ENCODE data around the gene PROZ.

Gene PROZ

DNA sequence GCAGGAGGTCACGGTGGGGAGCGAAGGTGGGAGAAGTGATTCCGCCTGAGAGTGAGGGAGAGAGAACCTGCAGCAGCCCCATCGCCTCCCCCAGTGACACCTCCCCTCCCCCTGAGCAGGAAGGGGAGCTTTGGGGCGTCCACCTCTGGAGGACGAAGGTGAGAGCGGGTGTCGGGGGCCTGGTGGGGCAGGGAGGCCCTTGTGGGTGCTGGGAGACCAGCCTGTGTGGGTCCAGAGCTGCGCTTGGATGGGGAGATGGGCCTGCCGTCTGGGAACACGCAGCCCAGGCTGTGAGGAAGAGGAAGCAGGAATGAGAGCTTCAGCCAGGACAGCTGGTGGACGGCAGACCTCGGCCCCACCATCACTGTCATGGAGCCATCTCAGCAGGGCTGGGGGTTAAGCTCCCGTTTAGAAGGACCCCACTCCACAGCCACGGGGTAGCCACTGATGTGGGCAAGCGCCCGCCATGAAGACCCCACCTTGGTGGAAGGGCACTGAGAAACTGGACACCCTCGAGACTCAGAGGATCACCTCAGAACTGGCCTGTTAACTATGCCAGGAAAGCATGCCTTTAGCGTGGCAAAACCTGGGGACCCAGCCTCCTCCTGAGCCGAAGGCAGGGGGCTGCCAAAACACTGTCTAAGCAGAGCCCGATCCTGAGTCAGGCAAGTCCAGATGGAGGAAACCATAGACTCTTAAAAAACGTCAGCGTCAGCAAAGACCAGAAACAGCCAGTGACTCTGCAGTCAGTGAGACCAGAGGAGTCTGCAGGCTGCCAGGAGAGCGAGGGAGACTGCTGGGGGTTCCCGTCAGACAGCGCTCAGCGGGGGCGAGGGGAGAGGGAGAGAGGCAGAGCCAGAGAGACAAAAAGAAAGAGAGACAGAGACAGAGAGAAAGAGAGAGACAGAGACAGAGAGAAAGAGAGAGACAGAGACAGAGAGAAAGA, 6.4 kb upstream of the PROZ start:
- in situ Hi-C loops (cut with MboI; ENCODE audit: low sequenced_read_pairs, unreplicated experiment), result no loop called here
- no peak for DNase-seq (ENCODE audit: low spot score)
- TF ChIP-seq, protein P1, sequence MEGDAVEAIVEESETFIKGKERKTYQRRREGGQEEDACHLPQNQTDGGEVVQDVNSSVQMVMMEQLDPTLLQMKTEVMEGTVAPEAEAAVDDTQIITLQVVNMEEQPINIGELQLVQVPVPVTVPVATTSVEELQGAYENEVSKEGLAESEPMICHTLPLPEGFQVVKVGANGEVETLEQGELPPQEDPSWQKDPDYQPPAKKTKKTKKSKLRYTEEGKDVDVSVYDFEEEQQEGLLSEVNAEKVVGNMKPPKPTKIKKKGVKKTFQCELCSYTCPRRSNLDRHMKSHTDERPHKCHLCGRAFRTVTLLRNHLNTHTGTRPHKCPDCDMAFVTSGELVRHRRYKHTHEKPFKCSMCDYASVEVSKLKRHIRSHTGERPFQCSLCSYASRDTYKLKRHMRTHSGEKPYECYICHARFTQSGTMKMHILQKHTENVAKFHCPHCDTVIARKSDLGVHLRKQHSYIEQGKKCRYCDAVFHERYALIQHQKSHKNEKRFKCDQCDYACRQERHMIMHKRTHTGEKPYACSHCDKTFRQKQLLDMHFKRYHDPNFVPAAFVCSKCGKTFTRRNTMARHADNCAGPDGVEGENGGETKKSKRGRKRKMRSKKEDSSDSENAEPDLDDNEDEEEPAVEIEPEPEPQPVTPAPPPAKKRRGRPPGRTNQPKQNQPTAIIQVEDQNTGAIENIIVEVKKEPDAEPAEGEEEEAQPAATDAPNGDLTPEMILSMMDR (IDR thresholded peaks at IDR 0.05; ENCODE audit: borderline replicate concordance, control extremely low read depth, extremely low read depth, insufficient read depth, missing control alignments), result no peak

DNA sequence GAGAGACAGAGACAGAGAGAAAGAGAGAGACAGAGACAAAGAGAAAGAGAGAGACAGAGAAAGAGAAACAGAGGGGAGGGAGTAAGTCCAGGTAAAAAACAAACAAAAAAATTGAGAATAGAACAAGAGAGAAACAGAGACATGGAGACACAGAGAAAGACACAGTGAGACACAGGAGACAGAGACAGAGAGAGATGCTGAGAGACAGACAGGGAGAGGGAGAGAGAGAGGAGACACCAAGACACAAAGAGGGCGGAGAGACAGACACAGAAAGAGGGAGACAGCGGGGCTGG, 5.8 kb upstream of the PROZ start:
- DNase-seq (ENCODE audit: low spot score), result no peak
- TF ChIP-seq, protein P1 (IDR thresholded peaks at IDR 0.05; ENCODE audit: borderline replicate concordance, control extremely low read depth, extremely low read depth, insufficient read depth, missing control alignments), result no peak
- in situ Hi-C loops (cut with MboI; ENCODE audit: low sequenced_read_pairs, unreplicated experiment), result no loop called here

- no peak for DNase-seq (ENCODE audit: low spot score)
- in situ Hi-C loops (cut with MboI; ENCODE audit: low sequenced_read_pairs, unreplicated experiment), result no loop called here
- TF ChIP-seq, protein P1 (IDR thresholded peaks at IDR 0.05; ENCODE audit: borderline replicate concordance, control extremely low read depth, extremely low read depth, insufficient read depth, missing control alignments), result no peak
These were observed 5.3 kb upstream of the PROZ start for GRCh38 chr13:113152984-113153809.

DNA sequence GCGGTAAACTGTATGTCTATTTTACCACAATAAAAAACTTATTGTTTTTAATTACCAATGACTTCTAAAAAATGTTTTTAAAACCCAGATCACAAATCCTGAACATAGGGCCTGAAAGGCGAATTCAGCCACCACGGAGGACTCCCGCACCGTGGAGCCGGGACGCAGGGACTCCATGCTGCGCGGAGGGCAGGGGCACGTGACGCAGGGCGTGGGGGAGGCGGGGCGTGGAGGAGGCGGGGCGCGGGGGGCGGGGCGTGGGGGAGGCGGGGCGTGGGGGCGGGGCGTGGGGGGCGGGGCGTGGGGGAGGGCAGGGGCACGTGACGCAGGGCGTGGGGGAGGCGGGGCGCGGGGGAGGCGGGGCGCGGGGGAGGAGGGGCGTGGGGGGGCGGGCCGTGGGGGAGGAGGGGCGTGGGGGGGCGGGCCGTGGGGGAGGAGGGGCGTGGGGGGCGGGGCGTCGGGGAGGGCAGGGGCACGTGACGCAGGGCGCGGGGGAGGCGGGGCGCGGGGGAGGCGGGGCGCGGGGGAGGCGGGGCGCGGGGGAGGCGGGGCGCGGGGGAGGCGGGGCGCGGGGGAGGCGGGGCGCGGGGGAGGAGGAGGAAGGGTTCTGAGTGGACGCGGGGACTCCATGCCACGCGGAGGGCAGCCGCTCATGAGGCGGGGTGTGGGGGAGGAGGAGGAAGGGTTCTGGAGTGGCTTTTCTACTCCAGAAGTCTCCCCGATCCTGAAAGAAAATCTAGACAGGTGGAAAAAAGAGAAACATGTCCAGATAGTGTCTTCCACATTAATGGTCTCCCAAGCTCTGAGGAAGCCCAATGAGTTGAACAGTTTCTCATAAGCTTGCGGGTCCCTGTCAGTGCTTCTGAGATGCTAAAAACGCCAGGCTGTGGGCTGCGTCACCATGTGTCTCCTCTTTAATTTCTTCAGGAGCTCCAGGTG, 4.4 kb upstream of the PROZ start:
- in situ Hi-C loops (cut with MboI; ENCODE audit: low sequenced_read_pairs, unreplicated experiment), result no loop called here
- TF ChIP-seq, protein P1 (IDR thresholded peaks at IDR 0.05; ENCODE audit: borderline replicate concordance, control extremely low read depth, extremely low read depth, insufficient read depth, missing control alignments), result peak; percentile 14
- DNase-seq (ENCODE audit: low spot score), result peak; percentile 80

DNA sequence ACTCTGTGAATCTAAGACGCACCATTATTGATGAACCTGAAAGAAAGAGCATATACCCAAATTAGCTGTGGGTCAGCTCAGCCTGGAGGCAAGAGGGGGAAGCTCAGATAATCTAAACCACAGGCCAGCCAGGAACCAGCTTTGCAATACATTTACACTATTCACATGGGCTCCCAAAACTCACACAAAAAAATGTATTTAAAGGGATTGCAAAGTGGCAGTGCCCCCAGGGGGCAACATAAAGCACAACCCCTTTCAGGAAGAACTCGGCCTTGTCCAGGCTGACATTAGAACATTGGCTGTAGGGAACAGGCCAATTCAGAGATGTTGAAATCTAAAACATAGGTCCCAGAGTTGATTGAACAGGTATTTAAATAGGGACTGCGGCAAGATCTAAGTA, 3.2 kb upstream of the PROZ start:
- no peak for DNase-seq (ENCODE audit: low spot score)
- TF ChIP-seq, protein P1 (IDR thresholded peaks at IDR 0.05; ENCODE audit: borderline replicate concordance, control extremely low read depth, extremely low read depth, insufficient read depth, missing control alignments), result no peak
- in situ Hi-C loops (cut with MboI; ENCODE audit: low sequenced_read_pairs, unreplicated experiment), result no loop called here
